IPS-18a (cell line): ENCODE results near the gene THAP12.

Experiments used
- H3K27ac ChIP-seq: one replicate; pipeline ENCODE4 v1.5.1; 2013; ENCODE audit warnings: low read length
- H3K27me3 ChIP-seq: one replicate; pipeline ENCODE4 v1.6.1; 2013; ENCODE audit warnings: mild to moderate bottlenecking, low read length; ENCODE audit not compliant: control insufficient read depth, insufficient read depth
- H3K36me3 ChIP-seq: one replicate; pipeline ENCODE4 v1.6.1; 2013; ENCODE audit warnings: low read depth, low read length; ENCODE audit not compliant: control insufficient read depth
- H3K4me1 ChIP-seq: one replicate; pipeline ENCODE4 v1.6.1; 2013; ENCODE audit warnings: low read depth, low read length; ENCODE audit not compliant: control insufficient read depth
- H3K4me3 ChIP-seq: one replicate; pipeline ENCODE4 v1.5.1; 2013; ENCODE audit warnings: low read length
- H3K9ac ChIP-seq: one replicate; pipeline ENCODE4 v1.6.1; 2013; ENCODE audit warnings: mild to moderate bottlenecking, low read length, moderate library complexity
- H3K9me3 ChIP-seq: one replicate; pipeline ENCODE4 v1.6.1; 2013; ENCODE audit warnings: low read depth, low read length; ENCODE audit not compliant: control insufficient read depth

The THAP12 gene

DNA sequence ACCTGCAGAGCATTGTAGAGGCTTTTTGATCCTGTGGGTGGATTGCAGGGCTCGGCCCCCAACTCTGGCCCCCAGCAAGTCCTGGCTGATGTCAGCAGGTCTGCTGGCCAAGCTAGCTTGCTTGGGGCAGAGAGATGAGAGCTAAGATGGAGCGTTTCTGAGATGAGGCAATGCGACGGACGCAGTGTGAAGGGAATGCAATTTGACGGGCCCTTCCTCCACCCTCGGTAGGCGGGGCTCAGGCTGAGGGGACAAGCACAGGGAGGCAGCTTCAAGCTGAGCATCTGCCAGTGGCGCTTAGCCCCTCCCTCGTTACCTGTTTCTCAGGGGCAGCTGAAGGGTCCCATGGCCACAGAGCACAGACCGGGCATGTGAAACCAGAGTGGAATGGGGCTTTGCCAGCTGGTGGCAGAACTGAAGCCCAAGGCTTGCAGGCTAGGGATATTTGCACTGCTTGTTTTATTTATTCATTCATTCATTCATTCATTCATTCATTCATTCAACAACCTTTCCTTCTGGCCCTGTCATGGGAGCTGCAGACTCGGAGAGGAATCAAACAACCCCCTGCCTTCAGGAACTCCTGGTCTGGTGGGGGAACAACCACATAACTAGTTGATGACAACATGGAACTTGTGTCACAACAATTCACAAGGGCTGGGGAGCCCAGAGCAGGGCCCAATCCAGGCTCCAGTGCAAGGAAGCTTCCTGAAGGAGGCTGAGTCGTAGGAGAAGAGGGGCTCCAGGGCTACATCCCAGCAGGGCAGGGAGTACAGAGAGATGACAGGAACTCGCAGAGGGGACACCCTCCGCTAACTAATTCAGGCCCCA is 66.8 kb downstream of the THAP12 start:
- Histone ChIP-seq H3K36me3 (no peaks in the 10 kb centered on the region), H3K27me3 (no peaks in the 10 kb centered on the region), H3K27ac (no peak overlapping the region), H3K9me3 (no peaks in the 10 kb centered on the region), H3K4me3 (no peak overlapping the region), H3K4me1 (no peaks in the 10 kb centered on the region), H3K9ac (no peak overlapping the region)

DNA sequence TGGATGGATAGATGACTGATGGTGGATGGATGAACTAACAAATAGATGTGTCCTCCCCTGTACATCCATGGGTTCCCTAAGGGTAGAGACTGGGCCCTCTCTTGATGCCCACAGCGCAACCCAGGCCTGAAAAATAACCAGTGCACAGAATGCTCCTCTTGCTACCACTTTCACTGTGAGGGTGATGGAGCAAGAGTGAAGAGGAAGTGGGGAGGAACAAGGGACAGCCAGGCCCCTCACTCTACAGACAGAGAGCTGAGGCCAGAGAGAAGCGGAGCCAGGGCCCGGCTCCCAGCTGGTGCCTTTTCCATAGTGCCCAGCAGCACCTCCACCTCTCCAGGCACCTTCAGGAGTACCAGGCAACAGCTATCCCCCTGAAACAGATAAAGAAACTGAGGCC is 67.7 kb downstream of the THAP12 start:
- Histone ChIP-seq H3K36me3 (no peaks in the 10 kb centered on the region), H3K27me3 (no peaks in the 10 kb centered on the region), H3K4me3 (no peak overlapping the region), H3K27ac (no peak overlapping the region), H3K4me1 (peaks cover under 1% of the 10 kb centered on the region), H3K9ac (no peak overlapping the region), H3K9me3 (no peaks in the 10 kb centered on the region)

- no peak overlapping the region for H3K4me3 ChIP-seq
- H3K9me3 ChIP-seq: no peaks in the 10 kb centered on the region
- H3K27me3 ChIP-seq: no peaks in the 10 kb centered on the region
- no peak overlapping the region for H3K9ac ChIP-seq
- H3K4me1 ChIP-seq: peaks cover 6% of the 10 kb centered on the region
- H3K36me3 ChIP-seq: no peaks in the 10 kb centered on the region
- H3K27ac ChIP-seq: no peak overlapping the region
Observed at GRCh38 chr11:76310832-76311595, 69.9 kb downstream of the THAP12 start.

GRCh38 chr11:76307978-76308747 is 72.8 kb downstream of the THAP12 start:
- Histone ChIP-seq H3K36me3 (no peaks in the 10 kb centered on the region), H3K4me1 (peaks cover 6% of the 10 kb centered on the region), H3K27me3 (no peaks in the 10 kb centered on the region), H3K4me3 (no peak overlapping the region), H3K9ac (no peak overlapping the region), H3K27ac (no peak overlapping the region), H3K9me3 (no peaks in the 10 kb centered on the region)

- H3K36me3 ChIP-seq: no peaks in the 10 kb centered on the region
- no peak overlapping the region for H3K4me3 ChIP-seq
- H3K27me3 ChIP-seq: no peaks in the 10 kb centered on the region
- H3K27ac ChIP-seq: no peak overlapping the region
- H3K9ac ChIP-seq: no peak overlapping the region
- H3K4me1 ChIP-seq: peaks cover 6% of the 10 kb centered on the region
- H3K9me3 ChIP-seq: no peaks in the 10 kb centered on the region
Observed at GRCh38 chr11:76307396-76307795, 73.5 kb downstream of the THAP12 start.

DNA sequence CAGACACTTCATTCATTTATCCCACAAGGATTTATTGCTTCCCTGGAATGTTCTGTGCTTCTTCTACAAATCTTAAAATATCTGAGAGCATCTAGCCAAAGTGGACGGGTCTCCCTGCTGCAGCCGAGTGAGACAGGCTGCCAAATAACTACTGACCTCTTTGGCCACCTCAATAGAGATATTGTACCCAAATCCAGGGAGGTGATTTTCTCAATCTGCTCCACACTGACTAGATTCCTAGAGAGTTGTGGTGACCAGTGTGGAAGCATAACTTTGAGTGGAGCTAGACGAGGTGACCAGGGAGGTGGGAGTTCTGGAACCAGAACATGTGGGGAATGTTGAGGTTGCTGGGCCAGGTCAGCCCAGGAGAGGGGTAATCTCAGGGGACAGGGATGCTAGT is 77.5 kb downstream of the THAP12 start:
- Histone ChIP-seq H3K27me3 (no peaks in the 10 kb centered on the region), H3K9me3 (no peaks in the 10 kb centered on the region), H3K4me3 (no peak overlapping the region), H3K27ac (no peak overlapping the region), H3K4me1 (peaks cover 6% of the 10 kb centered on the region), H3K9ac (no peak overlapping the region), H3K36me3 (no peaks in the 10 kb centered on the region)

- Histone ChIP-seq H3K4me1 (peaks cover 3% of the 10 kb centered on the region), H3K9ac (no peak overlapping the region), H3K9me3 (no peaks in the 10 kb centered on the region), H3K27me3 (no peaks in the 10 kb centered on the region), H3K4me3 (no peak overlapping the region), H3K36me3 (no peaks in the 10 kb centered on the region), H3K27ac (no peak overlapping the region)
Observed at GRCh38 chr11:76302996-76303395, 77.9 kb downstream of the THAP12 start.
